Karpas-422 (cell line): ENCODE data around the gene HES6. TPM values are rescaled to one million over a fixed set of nuclear protein-coding genes. Genes with fewer than 3 reads are reported as not detected.
A peak's percentile ranks its signal among the peaks of the same experiment; 100 is the strongest.

Experiments used
- DNase-seq: peaks from one replicate; pipeline ENCODE4 v3.0.0-alpha.2; 2015
- H2AFZ ChIP-seq: fragments of 200-600 bp; sonication (generic); 2 replicates; pipeline ENCODE4 v1.6.1; 2014; ENCODE audit warnings: antibody characterized with exemption, low read length, mixed read lengths
- H3K27ac ChIP-seq: fragments of 200-600 bp; sonication (generic); 2 replicates; pipeline ENCODE4 v1.5.1; 2014; ENCODE audit warnings: mild to moderate bottlenecking, low read length, moderate library complexity
- H3K27me3 ChIP-seq: fragments of 200-600 bp; sonication (generic); 2 replicates; pipeline ENCODE4 v1.6.1; 2014; ENCODE audit warnings: low read length, mixed read lengths
- H3K36me3 ChIP-seq: fragments of 200-600 bp; sonication (generic); 2 replicates; pipeline ENCODE4 v1.6.1; 2014; ENCODE audit warnings: low read length, mixed read lengths; ENCODE audit not compliant: insufficient read depth
- H3K4me1 ChIP-seq: fragments of 200-600 bp; sonication (generic); 2 replicates; pipeline ENCODE4 v1.6.1; 2014; ENCODE audit warnings: mild to moderate bottlenecking, low read length, mixed read lengths
- H3K4me2 ChIP-seq: fragments of 200-600 bp; sonication (generic); 2 replicates; pipeline ENCODE4 v1.6.1; 2014; ENCODE audit warnings: low read length, low read depth, mild to moderate bottlenecking; ENCODE audit not compliant: poor library complexity, severe bottlenecking
- H3K4me3 ChIP-seq: fragments of 200-600 bp; sonication (generic); 2 replicates; pipeline ENCODE4 v1.5.1; 2014; ENCODE audit warnings: mild to moderate bottlenecking, antibody characterized with exemption, low read length, mixed read lengths
- H3K79me2 ChIP-seq: fragments of 200-600 bp; sonication (generic); 2 replicates; pipeline ENCODE4 v1.6.1; 2014; ENCODE audit warnings: mild to moderate bottlenecking, low read length, mixed read lengths
- H3K9ac ChIP-seq: fragments of 200-600 bp; sonication (generic); 2 replicates; pipeline ENCODE4 v1.6.0; 2014; ENCODE audit warnings: low read length
- H3K9me2 ChIP-seq: fragments of 200-600 bp; sonication (generic), shearing (Covaris generic); replicated peaks from 2 replicates; pipeline ENCODE4 v1.6.0; 2014; ENCODE audit warnings: mild to moderate bottlenecking, low read length, moderate library complexity; ENCODE audit not compliant: insufficient read depth
- H3K9me3 ChIP-seq: fragments of 300-700, 200-600 bp; sonication (generic); 2 replicates; pipeline ENCODE4 v1.6.1; 2014; ENCODE audit warnings: low read length, mixed read lengths
- H4K20me1 ChIP-seq: fragments of 200-600 bp; sonication (generic); 2 replicates; pipeline ENCODE4 v1.6.1; 2014; ENCODE audit warnings: mild to moderate bottlenecking, antibody characterized with exemption, low read length, low read depth; ENCODE audit not compliant: insufficient read depth
- total RNA-seq: library from RNA; depleted of rRNA; stranded (reverse); fragments of >200 nt; shearing (Covaris generic); gene quantifications from 2 replicates; pipeline ENCODE4 v1.2.3, GENCODE V29; 2014; ENCODE audit warnings: low replicate concordance

HES6 gene
- total RNA-seq, 1 experiment from 2014 or later, result 3.3 TPM

GRCh38 chr2:238220892-238221521, 18.8 kb downstream of the HES6 start:
- Histone ChIP-seq H3K27me3 (no peaks in the 10 kb centered on the region), H4K20me1 (no peaks in the 10 kb centered on the region), H3K4me2 (peak overlapping the region; percentile 23), H3K79me2 (no peaks in the 10 kb centered on the region), H3K9ac (no peak overlapping the region), H2AFZ (peak overlapping the region; percentile 96), H3K9me2 (no peaks in the 10 kb centered on the region), H3K4me3 (no peak overlapping the region), H3K9me3 (no peaks in the 10 kb centered on the region), H3K4me1 (peaks cover 8% of the 10 kb centered on the region), H3K27ac (no peak overlapping the region), H3K36me3 (no peaks in the 10 kb centered on the region)
- peak; percentile 68 for DNase-seq

- Histone ChIP-seq H3K4me2 (peak overlapping the region; percentile 23), H3K9me3 (no peaks in the 10 kb centered on the region), H3K9me2 (no peaks in the 10 kb centered on the region), H3K27ac (no peak overlapping the region), H2AFZ (peak overlapping the region; percentile 96), H3K9ac (no peak overlapping the region), H3K36me3 (no peaks in the 10 kb centered on the region), H3K79me2 (no peaks in the 10 kb centered on the region), H3K27me3 (no peaks in the 10 kb centered on the region; the same call in 1 of the 2 replicates), H4K20me1 (no peaks in the 10 kb centered on the region), H3K4me1 (peaks cover 8% of the 10 kb centered on the region), H3K4me3 (no peak overlapping the region)
- DNase-seq, result no peak
Observed at GRCh38 chr2:238220274-238220891, 19.5 kb downstream of the HES6 start.

GRCh38 chr2:238216651-238217184, 23.1 kb downstream of the HES6 start:
- Histone ChIP-seq H3K4me1 (peaks cover 8% of the 10 kb centered on the region), H3K27ac (no peak overlapping the region), H3K27me3 (no peaks in the 10 kb centered on the region; the same call in 1 of the 2 replicates), H3K9me3 (no peaks in the 10 kb centered on the region), H3K9me2 (no peaks in the 10 kb centered on the region), H3K4me3 (no peak overlapping the region), H3K36me3 (no peaks in the 10 kb centered on the region), H2AFZ (no peak overlapping the region), H3K79me2 (no peaks in the 10 kb centered on the region), H3K4me2 (no peak overlapping the region), H3K9ac (no peak overlapping the region), H4K20me1 (no peaks in the 10 kb centered on the region)
- no peak for DNase-seq

GRCh38 chr2:238207006-238207405, 32.8 kb downstream of the HES6 start:
- H3K4me3 ChIP-seq, result no peak overlapping the region
- peaks cover 10% of the 10 kb centered on the region for H3K4me1 ChIP-seq
- no peaks in the 10 kb centered on the region for H3K9me2 ChIP-seq
- H3K79me2 ChIP-seq, result peaks cover 11% of the 10 kb centered on the region
- no peak for DNase-seq
- no peaks in the 10 kb centered on the region for H3K27me3 ChIP-seq
- H3K4me2 ChIP-seq, result no peak overlapping the region
- no peak overlapping the region for H3K9ac ChIP-seq
- peaks cover 6% of the 10 kb centered on the region; the same call in 1 of the 2 replicates for H4K20me1 ChIP-seq
- no peaks in the 10 kb centered on the region for H3K9me3 ChIP-seq
- H3K36me3 ChIP-seq, result no peaks in the 10 kb centered on the region
- H3K27ac ChIP-seq, result no peak overlapping the region
- H2AFZ ChIP-seq, result no peak overlapping the region

DNA sequence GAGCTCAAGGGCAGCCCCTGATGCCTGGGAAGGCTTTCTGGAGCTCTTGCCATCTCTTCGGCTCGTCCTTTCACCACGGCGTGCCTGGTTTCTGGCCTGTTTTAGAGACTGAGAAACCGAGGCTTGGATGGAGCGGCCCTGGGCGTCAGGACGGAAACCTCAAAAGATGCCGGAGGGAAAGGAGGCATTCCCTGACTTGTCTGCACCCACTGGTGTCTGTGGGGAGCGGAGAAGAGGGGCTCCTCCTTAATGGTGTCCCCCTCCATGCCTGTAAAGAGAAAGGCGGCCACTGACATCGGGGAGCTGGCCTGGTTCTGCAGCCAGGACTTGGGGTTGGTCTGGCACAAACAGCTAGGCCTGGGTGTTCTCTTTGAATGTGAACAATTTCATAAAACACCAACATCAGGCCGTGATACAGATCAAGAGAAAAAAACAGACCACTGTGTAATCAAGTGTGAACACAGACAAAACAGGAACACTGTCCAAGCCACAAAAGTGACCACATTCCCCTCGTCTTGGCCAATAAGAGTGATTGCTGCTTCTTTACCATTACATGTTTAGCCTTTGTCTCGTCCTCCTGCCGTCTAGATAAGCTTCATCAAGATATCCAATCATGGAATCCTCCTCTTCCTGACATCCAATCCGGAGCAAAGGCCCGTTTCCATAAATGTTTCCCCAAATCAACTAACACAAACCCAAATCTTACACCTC, 35.7 kb downstream of the HES6 start:
- Histone ChIP-seq H3K9ac (peak overlapping the region; percentile 88), H3K4me2 (peak overlapping the region; percentile 96), H3K4me1 (peaks cover 28% of the 10 kb centered on the region), H2AFZ (peak overlapping the region; percentile 88), H3K36me3 (no peaks in the 10 kb centered on the region), H4K20me1 (peaks cover 22% of the 10 kb centered on the region), H3K9me2 (no peaks in the 10 kb centered on the region), H3K27me3 (no peaks in the 10 kb centered on the region), H3K4me3 (peak overlapping the region; percentile 84), H3K79me2 (peaks cover 40% of the 10 kb centered on the region), H3K27ac (no peak overlapping the region), H3K9me3 (no peaks in the 10 kb centered on the region)
- no peak for DNase-seq

DNA sequence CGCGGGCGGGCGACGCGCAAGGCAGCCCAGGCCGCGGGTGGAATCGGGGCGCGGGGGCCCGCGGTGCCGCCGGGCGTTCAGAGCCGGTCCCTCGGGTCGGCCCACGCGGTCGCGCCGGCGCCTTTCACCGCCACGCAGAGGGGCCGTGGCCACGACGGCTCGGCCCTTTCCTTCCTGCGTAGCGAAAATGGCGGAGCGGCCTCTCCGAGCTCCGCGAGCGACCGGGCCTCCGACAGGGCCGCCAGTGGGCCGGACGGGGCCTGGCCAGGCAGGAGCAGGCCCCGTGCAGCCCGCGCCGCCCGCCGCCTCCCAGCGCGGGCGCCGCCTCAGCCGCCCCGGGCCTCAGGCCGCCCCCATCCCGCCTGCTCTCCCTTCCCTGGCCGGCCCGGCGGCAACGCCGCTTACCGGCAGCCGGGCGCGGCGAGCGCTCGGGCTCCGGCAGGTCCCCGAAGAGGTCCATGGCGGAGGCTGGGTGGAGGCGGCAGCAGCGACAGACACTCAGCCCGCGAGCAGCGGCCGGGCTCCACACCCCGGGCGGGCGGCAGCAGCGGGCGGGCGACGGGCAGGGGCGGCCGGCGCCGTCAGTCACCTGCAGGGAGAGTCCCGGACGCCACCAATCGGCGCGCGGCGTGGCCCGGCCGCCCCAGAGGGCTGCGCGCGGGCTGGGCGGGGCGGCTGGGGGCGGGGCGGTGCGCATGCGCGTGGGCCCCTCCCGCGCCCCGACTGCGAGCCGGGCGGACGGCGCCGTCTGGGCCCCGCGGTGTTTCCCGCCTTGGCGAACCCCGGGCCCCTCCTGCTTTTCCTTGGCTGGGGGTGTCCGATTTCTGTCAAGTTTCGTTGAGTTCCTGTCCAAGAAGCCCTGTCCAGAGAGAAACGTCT, 36.5 kb downstream of the HES6 start, which contains the start of gene ILKAP:
ILKAP (minus strand) TSS at position 602 of the 879 bp plus-strand sequence; CDS start at position 460, 142 bp downstream.
- no peaks in the 10 kb centered on the region for H3K9me2 ChIP-seq
- peak within 1 kb of the TSS; percentile 88 for H3K9ac ChIP-seq
- H3K36me3 ChIP-seq, result no peaks in the 10 kb centered on the region
- peak within 1 kb of the TSS; percentile 84 for H3K4me3 ChIP-seq
- peaks cover 48% of the 10 kb centered on the region for H3K79me2 ChIP-seq
- peaks cover 28% of the 10 kb centered on the region for H3K4me1 ChIP-seq
- peaks cover 22% of the 10 kb centered on the region for H4K20me1 ChIP-seq
- no peaks in the 10 kb centered on the region for H3K27me3 ChIP-seq
- H3K27ac ChIP-seq, result peak within 1 kb of the TSS; percentile 63
- peak within 1 kb of the TSS; percentile 96 for H3K4me2 ChIP-seq
- no peaks in the 10 kb centered on the region for H3K9me3 ChIP-seq
- peak; percentile 96 for DNase-seq
- peak within 1 kb of the TSS; percentile 88 for H2AFZ ChIP-seq

- Histone ChIP-seq H3K27ac (peak overlapping the region; percentile 63), H3K9ac (peak overlapping the region; percentile 77), H3K4me1 (peaks cover 28% of the 10 kb centered on the region), H2AFZ (no peak overlapping the region; the same call in 1 of the 2 replicates), H3K9me2 (no peaks in the 10 kb centered on the region), H3K27me3 (no peaks in the 10 kb centered on the region), H3K9me3 (no peaks in the 10 kb centered on the region), H3K36me3 (no peaks in the 10 kb centered on the region), H4K20me1 (peaks cover 26% of the 10 kb centered on the region), H3K79me2 (peaks cover 56% of the 10 kb centered on the region), H3K4me3 (peak overlapping the region; percentile 84), H3K4me2 (peak overlapping the region; percentile 85)
- peak; percentile 65 for DNase-seq
Observed at GRCh38 chr2:238202326-238203093, 37.3 kb downstream of the HES6 start.
